Measurements from ENCODE around the gene GIPR. TPM values are rescaled to one million over a fixed set of nuclear protein-coding genes. Genes with fewer than 3 reads are reported as not detected.
A peak's percentile ranks its signal among the peaks of the same experiment; 100 is the strongest.

GIPR gene
- total and polyA plus RNA-seq, 3 donors from 2014 or later = 0.16 to 0.74 (median 0.50) TPM

DNA sequence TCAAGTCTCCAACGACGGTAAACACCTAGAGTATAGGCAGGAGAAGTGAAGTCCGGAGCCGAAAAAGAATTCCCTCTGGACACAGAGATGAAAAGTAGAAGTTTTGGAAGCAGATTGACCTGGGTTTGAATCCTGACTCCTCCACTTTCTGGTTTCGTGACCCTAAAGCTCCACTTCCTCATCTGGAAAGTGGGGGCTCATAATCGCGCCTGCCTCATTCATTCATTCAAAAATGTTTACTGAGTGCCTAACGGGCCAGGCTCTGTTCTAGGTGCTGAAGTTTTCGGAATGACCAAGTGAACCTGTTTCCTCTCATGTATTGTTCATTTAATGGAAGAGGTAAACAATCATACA is 21.7 kb upstream of the GIPR start:
- 12 to 14% methylated on average over 8 to 9 of the region's 9 CpGs for WGBS, 2 donors
- H3K4me1 ChIP-seq = peaks cover 21% of the 10 kb centered on the region
- intact Hi-C loops (cut with DNase I; ENCODE audit: low total_unique reads) = loop anchor here (10.0 kb wide), 1 partner anchor 122 kb away; no protein-coding TSS in a partner anchor
- no peaks in the 10 kb centered on the region for H3K36me3 ChIP-seq (ENCODE audit: low read depth, missing control alignments)
- H3K9me3 ChIP-seq = no peaks in the 10 kb centered on the region
- peak overlapping the region in 1 of 2 donors; percentile 4 for H3K4me3 ChIP-seq
- H3K27ac ChIP-seq = no peak overlapping the region
- TF ChIP-seq, protein P1, sequence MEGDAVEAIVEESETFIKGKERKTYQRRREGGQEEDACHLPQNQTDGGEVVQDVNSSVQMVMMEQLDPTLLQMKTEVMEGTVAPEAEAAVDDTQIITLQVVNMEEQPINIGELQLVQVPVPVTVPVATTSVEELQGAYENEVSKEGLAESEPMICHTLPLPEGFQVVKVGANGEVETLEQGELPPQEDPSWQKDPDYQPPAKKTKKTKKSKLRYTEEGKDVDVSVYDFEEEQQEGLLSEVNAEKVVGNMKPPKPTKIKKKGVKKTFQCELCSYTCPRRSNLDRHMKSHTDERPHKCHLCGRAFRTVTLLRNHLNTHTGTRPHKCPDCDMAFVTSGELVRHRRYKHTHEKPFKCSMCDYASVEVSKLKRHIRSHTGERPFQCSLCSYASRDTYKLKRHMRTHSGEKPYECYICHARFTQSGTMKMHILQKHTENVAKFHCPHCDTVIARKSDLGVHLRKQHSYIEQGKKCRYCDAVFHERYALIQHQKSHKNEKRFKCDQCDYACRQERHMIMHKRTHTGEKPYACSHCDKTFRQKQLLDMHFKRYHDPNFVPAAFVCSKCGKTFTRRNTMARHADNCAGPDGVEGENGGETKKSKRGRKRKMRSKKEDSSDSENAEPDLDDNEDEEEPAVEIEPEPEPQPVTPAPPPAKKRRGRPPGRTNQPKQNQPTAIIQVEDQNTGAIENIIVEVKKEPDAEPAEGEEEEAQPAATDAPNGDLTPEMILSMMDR (IDR thresholded peaks at IDR 0.05) = no peak
- TF ChIP-seq POLR2A (IDR thresholded peaks at IDR 0.05) = no peak
- no peak for DNase-seq
- H3K27me3 ChIP-seq = no peaks in the 10 kb centered on the region

DNA sequence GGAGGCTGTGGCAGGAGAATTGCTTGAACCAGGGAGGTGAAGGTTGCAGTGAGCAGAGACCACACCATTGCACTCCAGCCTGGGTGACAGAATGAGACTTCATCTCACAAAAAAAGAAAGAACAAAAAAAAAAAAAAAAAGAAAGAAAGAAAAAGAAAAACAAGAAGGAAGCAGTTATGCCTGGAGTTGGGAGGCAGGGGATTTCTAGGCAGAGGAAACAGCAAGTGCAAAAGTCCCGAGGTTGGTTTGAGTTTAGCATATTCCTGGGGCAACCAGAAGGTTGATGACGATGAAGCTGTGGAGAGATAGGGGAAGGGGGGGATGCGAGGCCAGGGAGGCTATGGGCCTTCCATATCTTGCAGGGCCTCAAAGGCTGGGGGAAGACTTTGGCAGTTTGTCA is 17.3 kb upstream of the GIPR start:
- peaks cover 4% of the 10 kb centered on the region for H3K4me1 ChIP-seq
- intact Hi-C loops (cut with DNase I; ENCODE audit: low total_unique reads) = no loop called here
- TF ChIP-seq, protein P1 (IDR thresholded peaks at IDR 0.05) = no peak
- no peak for TF ChIP-seq POLR2A (IDR thresholded peaks at IDR 0.05)

GRCh38 chr19:45653634-45654033 is 14.4 kb upstream of the GIPR start:
- no peak overlapping the region for H3K4me3 ChIP-seq
- H3K9me3 ChIP-seq = no peaks in the 10 kb centered on the region
- TF ChIP-seq, protein P1 (IDR thresholded peaks at IDR 0.05) = no peak
- TF ChIP-seq POLR2A (IDR thresholded peaks at IDR 0.05) = no peak
- 18 to 23% methylated on average over 5 of the region's 5 CpGs for WGBS, 2 donors
- H3K27ac ChIP-seq = no peak overlapping the region
- no peaks in the 10 kb centered on the region for H3K4me1 ChIP-seq
- no peaks in the 10 kb centered on the region for H3K27me3 ChIP-seq
- DNase-seq = no peak
- intact Hi-C loops (cut with DNase I; ENCODE audit: low total_unique reads) = no loop called here
- no peaks in the 10 kb centered on the region for H3K36me3 ChIP-seq (ENCODE audit: low read depth, missing control alignments)

More for the DNA sequence above, 17.3 kb upstream of the GIPR start:
- Histone ChIP-seq H3K9me3 (no peaks in the 10 kb centered on the region), H3K27me3 (no peaks in the 10 kb centered on the region), H3K27ac (no peak overlapping the region), H3K36me3 (ENCODE audit: low read depth, missing control alignments) (no peaks in the 10 kb centered on the region), H3K4me3 (no peak overlapping the region)
- no peak for DNase-seq
- 78 to 98% methylated on average over 3 of the region's 3 CpGs for WGBS, 2 donors

DNA sequence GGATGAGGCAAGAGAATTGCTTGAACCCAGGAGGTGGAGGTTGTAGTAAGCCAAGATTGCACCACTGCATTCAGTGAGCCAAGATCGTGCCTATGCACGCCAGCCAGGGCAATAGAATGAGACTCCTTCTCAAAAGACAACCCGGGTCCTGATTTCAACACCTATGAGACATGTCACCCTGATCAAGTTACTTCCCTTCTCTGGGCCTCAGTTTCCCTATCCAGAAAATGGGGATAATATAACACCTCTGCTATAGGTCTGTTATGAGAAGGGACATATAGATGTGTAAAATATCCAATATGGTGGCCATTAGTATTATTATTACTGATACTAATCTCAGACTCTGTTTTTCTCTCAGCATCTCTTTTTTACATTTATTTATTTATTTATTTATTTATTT is 12.9 kb upstream of the GIPR start:
- intact Hi-C loops (cut with DNase I; ENCODE audit: low total_unique reads) = no loop called here
- DNase-seq = no peak
- no peaks in the 10 kb centered on the region for H3K4me1 ChIP-seq
- H3K9me3 ChIP-seq = no peaks in the 10 kb centered on the region
- H3K27me3 ChIP-seq = no peaks in the 10 kb centered on the region
- TF ChIP-seq, protein P1 (IDR thresholded peaks at IDR 0.05) = no peak
- no peak for TF ChIP-seq POLR2A (IDR thresholded peaks at IDR 0.05)
- 60 to 95% methylated on average over 3 of the region's 3 CpGs for WGBS, 2 donors
- H3K27ac ChIP-seq = no peak overlapping the region
- H3K4me3 ChIP-seq = no peak overlapping the region
- H3K36me3 ChIP-seq (ENCODE audit: low read depth, missing control alignments) = no peaks in the 10 kb centered on the region

GRCh38 chr19:45657520-45658167 is 10.4 kb upstream of the GIPR start:
- DNase-seq = no peak
- intact Hi-C loops (cut with DNase I; ENCODE audit: low total_unique reads) = no loop called here
- no peaks in the 10 kb centered on the region for H3K36me3 ChIP-seq (ENCODE audit: low read depth, missing control alignments)
- H3K27ac ChIP-seq = no peak overlapping the region
- no peaks in the 10 kb centered on the region for H3K9me3 ChIP-seq
- no peak overlapping the region for H3K4me3 ChIP-seq
- H3K27me3 ChIP-seq = no peaks in the 10 kb centered on the region
- TF ChIP-seq, protein P1 (IDR thresholded peaks at IDR 0.05) = no peak
- TF ChIP-seq POLR2A (IDR thresholded peaks at IDR 0.05) = no peak
- WGBS, 2 donors = 52 to 58% methylated on average over 13 to 14 of the region's 14 CpGs
- no peaks in the 10 kb centered on the region for H3K4me1 ChIP-seq
